Measurements from ENCODE around the gene SLC39A12.

DNA sequence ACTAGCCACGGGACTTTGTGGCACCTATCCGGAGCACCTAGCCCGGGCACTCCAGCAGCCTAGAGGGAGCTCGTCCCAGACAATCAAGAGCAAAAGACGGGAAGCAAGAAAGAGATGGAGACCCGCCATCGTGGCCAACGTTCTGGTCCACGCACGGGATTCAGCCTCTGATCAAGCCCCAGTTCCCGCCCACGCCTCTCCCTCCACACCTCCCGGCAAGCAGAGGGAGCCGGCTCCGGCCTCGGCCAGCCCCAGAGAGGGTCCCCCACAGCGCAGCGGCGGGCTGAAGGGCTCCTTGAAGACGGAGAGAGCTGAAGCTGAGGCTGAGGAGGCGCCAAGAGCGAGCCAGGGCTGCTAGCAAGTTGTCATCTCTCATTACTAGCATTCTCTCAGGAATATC lies 992 bp upstream of the SLC39A12 start:
- TF ChIP-seq POLR2A (IDR thresholded peaks at IDR 0.05): no peak
- TF ChIP-seq CTCF (IDR thresholded peaks at IDR 0.05): no peak
